Transverse colon (tissue), 4 donors: ENCODE results near the gene SMPDL3A. TPM values are rescaled to one million over a fixed set of nuclear protein-coding genes. Genes with fewer than 3 reads are reported as not detected.
"Not testable (repeated sequence)": the region's sequence is repeated elsewhere in the genome, so short reads cannot be mapped to it uniquely, and the experiment has no call there.

Experiments used
- DNase-seq: peaks from one replicate; pipeline ENCODE4 v3.0.0-alpha.2; 2019
- H3K27ac ChIP-seq, 4 donors: fragments of 200-600 bp; sonication (generic); 2 replicates each; pipeline ENCODE4 v1.5.1; 2016 to 2018; ENCODE audit warnings: inconsistent platforms in 4 of 4
- H3K27me3 ChIP-seq: fragments of 200-600 bp; sonication (generic); 2 replicates; pipeline ENCODE4 v1.5.1; 2017; ENCODE audit warnings: inconsistent platforms
- H3K36me3 ChIP-seq, 4 donors: fragments of 200-600 bp; sonication (generic); 2 replicates each; pipeline ENCODE4 v1.5.1; 2017 to 2019; ENCODE audit warnings: inconsistent platforms in 4 of 4
- H3K4me1 ChIP-seq, 4 donors: fragments of 200-600 bp; sonication (generic); 2 replicates each; pipeline ENCODE4 v1.5.1; 2017 to 2020; ENCODE audit warnings: inconsistent platforms in 4 of 4
- H3K4me3 ChIP-seq, 4 donors: fragments of 200-600 bp; sonication (generic); 1 replicate in 1 of 4; 2 replicates in 3 of 4; pipeline versions ENCODE4 v1.5.1 to v1.6.1; 2017 to 2019; ENCODE audit warnings: inconsistent platforms in 4 of 4
- H3K9me3 ChIP-seq, 2 donors: fragments of 200-600 bp; sonication (generic); 2 replicates each; pipeline ENCODE4 v1.5.1; 2017 to 2019; ENCODE audit warnings: inconsistent platforms in 2 of 2
- EP300 ChIP-seq: sonication (generic); formaldehyde crosslinking; IDR thresholded peaks from one replicate; pipeline ENCODE4 v1.6.1; 2017; ENCODE audit warnings: antibody characterized with exemption, low read depth
- POLR2A ChIP-seq: fragments of 450-650 bp; IDR thresholded peaks from one replicate; pipeline ENCODE4 v1.6.1; 2016; ENCODE audit warnings: antibody characterized with exemption, mild to moderate bottlenecking, moderate library complexity
- POLR2AphosphoS5 ChIP-seq, 3 donors: sonication (generic); formaldehyde crosslinking; IDR thresholded peaks; one replicate each; pipeline ENCODE4 v1.6.1; 2016; ENCODE audit warnings: antibody characterized with exemption in 3 of 3
- WGBS, 2 donors: methylation state at CpG; one replicate each; pipeline ENCODE4 v1.1.5; 2018; ENCODE audit warnings: low coverage in 1 of 2; 5-methylcytosine and 5-hydroxymethylcytosine counted together
- in situ Hi-C, 4 donors: fragments of 200-750 bp; cut with MboI; loops; one replicate each; pipeline versions ENCODE4 v1.15.0 to v1.15.1; 2017; ENCODE audit warnings: low sequenced_read_pairs in 3 of 4, low pct_ligation_motif_present in 1 of 4, low pct_unique_long_range_greater_than_20kb in 1 of 4
- intact Hi-C: fragments of 100-400 bp; cut with DNase I; formaldehyde crosslinking; loops from one replicate; pipeline ENCODE4 v1.15.1; 2023; ENCODE audit warnings: low total_unique reads
- total RNA-seq, 4 donors: library from RNA; depleted of rRNA; stranded (reverse); fragments of >200 nt; gene quantifications; one replicate each; pipeline ENCODE4 v1.1.0, GENCODE V29; 2016
- TF ChIP-seq, protein P1 (sequence below), 5 experiments: fragments of 200-600 bp in 3 of 5; fragments of 450-650 bp in 2 of 5; sonication (generic) in 3 of 5; IDR thresholded peaks; 1 replicate in 2 of 5; 2 replicates in 3 of 5; pipeline ENCODE4 v1.5.1; 2016 to 2017; ENCODE audit warnings: antibody characterized with exemption in 5 of 5, inconsistent platforms in 3 of 5, mild to moderate bottlenecking in 2 of 5, moderate library complexity in 1 of 5

The SMPDL3A gene, protein sequence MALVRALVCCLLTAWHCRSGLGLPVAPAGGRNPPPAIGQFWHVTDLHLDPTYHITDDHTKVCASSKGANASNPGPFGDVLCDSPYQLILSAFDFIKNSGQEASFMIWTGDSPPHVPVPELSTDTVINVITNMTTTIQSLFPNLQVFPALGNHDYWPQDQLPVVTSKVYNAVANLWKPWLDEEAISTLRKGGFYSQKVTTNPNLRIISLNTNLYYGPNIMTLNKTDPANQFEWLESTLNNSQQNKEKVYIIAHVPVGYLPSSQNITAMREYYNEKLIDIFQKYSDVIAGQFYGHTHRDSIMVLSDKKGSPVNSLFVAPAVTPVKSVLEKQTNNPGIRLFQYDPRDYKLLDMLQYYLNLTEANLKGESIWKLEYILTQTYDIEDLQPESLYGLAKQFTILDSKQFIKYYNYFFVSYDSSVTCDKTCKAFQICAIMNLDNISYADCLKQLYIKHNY
- total RNA-seq = 100 to 1,000 TPM in 3 of 4 donors, 10 to 100 TPM in 1; 10.1 to 353 (median 172) TPM

DNA sequence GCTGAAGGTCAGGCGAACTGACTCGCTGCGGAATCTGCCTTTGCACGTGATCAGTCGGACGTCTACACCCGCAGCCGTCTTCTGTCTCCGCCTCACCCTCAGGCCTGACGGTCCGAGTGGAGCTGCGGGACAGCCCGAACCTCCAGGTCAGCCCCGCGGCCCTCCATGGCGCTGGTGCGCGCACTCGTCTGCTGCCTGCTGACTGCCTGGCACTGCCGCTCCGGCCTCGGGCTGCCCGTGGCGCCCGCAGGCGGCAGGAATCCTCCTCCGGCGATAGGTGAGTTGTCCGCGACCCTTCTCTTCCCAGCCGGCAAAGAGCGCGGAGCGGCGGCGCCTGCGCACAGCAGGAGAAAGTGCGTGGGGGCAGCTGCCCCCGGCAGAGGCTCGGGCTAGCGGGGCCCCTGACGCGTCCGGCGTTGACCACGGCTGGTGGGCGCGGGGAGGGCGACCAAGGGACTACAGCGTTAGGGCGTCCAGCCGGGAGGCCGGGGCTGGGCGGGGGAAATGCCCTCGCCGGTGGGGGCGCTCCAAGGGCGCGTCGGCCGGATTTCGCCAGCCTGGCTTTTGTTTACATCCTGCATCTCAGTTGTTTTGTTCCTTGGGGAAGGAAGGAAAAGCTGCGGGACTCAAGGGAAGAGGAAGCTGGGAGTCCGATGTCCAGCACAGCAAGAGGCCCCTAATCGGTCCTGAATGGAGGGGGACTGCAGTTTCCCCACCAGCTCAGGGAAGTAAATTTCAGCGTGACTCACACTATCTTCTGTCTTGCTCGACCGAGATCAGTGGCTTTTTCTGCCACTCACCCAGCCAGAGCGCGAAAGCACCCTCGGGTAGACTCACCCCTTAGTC, at the start of gene SMPDL3A:
Gene SMPDL3A (plus strand): TSS at position 77 of the 846 bp plus-strand sequence. CDS start 89 bp downstream, at position 166.
- H3K9me3 ChIP-seq = no peaks in the 10 kb centered on the region
- H3K27me3 ChIP-seq = no peaks in the 10 kb centered on the region
- H3K27ac ChIP-seq = peak within 1 kb of the TSS; percentile 93 to 96 (median 94)
- in situ Hi-C loops = no loop called here
- intact Hi-C loops = no loop called here
- H3K4me3 ChIP-seq = peak within 1 kb of the TSS; percentile 59 to 73 (median 65)
- TF ChIP-seq, protein P1, sequence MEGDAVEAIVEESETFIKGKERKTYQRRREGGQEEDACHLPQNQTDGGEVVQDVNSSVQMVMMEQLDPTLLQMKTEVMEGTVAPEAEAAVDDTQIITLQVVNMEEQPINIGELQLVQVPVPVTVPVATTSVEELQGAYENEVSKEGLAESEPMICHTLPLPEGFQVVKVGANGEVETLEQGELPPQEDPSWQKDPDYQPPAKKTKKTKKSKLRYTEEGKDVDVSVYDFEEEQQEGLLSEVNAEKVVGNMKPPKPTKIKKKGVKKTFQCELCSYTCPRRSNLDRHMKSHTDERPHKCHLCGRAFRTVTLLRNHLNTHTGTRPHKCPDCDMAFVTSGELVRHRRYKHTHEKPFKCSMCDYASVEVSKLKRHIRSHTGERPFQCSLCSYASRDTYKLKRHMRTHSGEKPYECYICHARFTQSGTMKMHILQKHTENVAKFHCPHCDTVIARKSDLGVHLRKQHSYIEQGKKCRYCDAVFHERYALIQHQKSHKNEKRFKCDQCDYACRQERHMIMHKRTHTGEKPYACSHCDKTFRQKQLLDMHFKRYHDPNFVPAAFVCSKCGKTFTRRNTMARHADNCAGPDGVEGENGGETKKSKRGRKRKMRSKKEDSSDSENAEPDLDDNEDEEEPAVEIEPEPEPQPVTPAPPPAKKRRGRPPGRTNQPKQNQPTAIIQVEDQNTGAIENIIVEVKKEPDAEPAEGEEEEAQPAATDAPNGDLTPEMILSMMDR (IDR thresholded peaks at IDR 0.05) = peak in 4 of 5 experiments; percentile 35 to 60 (median 44)
- no peak for TF ChIP-seq EP300
- TF ChIP-seq POLR2AphosphoS5 (IDR thresholded peaks at IDR 0.05) = peak; percentile 49 to 93 (median 93)
- TF ChIP-seq POLR2A = peak; percentile 93
- 0 to 5% methylated on average over 4 to 44 of the region's 71 CpGs for WGBS, 2 donors
- H3K36me3 ChIP-seq = no peaks in the 10 kb centered on the region
- peak; percentile 83 for DNase-seq
- peaks cover 9 to 55% (median 34%) of the 10 kb centered on the region in 4 donors for H3K4me1 ChIP-seq

DNA sequence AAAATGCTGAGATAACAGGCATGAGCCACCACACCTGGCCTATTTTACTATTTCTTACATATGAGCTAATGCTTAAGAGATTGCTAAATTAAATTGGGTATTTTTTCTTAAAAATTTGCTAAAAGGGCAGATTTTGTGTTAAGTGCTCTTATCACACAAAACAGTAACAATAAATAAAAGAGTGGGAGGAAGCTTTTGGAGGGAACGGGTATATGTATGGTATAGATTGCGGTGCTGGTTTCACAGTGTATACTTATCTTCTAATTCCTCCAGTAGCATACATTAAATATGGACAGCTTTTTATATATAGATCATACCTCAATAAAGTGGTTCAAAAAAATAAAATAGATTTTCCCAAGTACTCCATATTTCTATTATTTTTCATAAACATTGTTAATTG, 49.0 kb upstream of the SMPDL3A start:
- WGBS, 2 donors = 90 to 97% methylated on average over 2 of the region's 2 CpGs
- intact Hi-C loops = no loop called here
- in situ Hi-C loops = loop anchor here (5.0 to 25.0 kb wide), 3 partner anchors 95 to 572 kb away; no protein-coding TSS in a partner anchor
- Histone ChIP-seq H3K27me3 (no peaks in the 10 kb centered on the region), H3K4me1 (no peaks in the 10 kb centered on the region), H3K4me3 (no peak overlapping the region), H3K9me3 (no peaks in the 10 kb centered on the region), H3K36me3 (no peaks in the 10 kb centered on the region), H3K27ac (no peak overlapping the region)
- no peak for DNase-seq
- TF ChIP-seq, protein P1 (IDR thresholded peaks at IDR 0.05) = no peak
- no peak for TF ChIP-seq POLR2AphosphoS5 (IDR thresholded peaks at IDR 0.05)
- TF ChIP-seq POLR2A = no peak
- no peak for TF ChIP-seq EP300

DNA sequence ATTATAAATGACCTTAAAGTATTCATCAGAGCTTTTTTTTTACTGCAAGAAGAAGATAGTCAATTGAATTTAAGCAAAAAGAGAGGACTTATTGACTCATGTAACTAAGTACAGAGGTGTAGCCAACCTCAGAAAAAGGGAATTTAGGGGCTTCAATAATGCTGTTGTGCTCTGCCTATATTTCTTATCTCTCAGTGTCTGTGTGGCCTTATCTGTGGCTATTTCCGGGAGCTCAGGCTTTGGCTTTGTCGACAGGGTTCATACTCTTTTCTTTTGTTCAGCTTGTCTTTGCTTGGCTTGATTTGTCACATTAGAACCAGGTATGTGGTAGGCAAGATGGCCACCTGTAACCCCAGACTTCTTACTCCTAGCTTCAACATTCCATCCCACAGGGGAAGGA, 48.1 kb upstream of the SMPDL3A start:
- intact Hi-C loops = no loop called here
- in situ Hi-C loops = loop anchor here (5.0 to 25.0 kb wide), 3 partner anchors 94 to 571 kb away; no protein-coding TSS in a partner anchor
- Histone ChIP-seq H3K27me3 (no peaks in the 10 kb centered on the region), H3K36me3 (no peaks in the 10 kb centered on the region), H3K4me3 (no peak overlapping the region), H3K9me3 (no peaks in the 10 kb centered on the region), H3K27ac (no peak overlapping the region), H3K4me1 (no peaks in the 10 kb centered on the region)
- WGBS, 2 donors = 93% methylated on average over 2 of the region's 2 CpGs; no CpG with 5 or more reads in 1 of the 2 donors
- TF ChIP-seq POLR2AphosphoS5 (IDR thresholded peaks at IDR 0.05) (no peak), EP300 (no peak), POLR2A (no peak)
- TF ChIP-seq, protein P1 (IDR thresholded peaks at IDR 0.05) = no peak
- DNase-seq = no peak

DNA sequence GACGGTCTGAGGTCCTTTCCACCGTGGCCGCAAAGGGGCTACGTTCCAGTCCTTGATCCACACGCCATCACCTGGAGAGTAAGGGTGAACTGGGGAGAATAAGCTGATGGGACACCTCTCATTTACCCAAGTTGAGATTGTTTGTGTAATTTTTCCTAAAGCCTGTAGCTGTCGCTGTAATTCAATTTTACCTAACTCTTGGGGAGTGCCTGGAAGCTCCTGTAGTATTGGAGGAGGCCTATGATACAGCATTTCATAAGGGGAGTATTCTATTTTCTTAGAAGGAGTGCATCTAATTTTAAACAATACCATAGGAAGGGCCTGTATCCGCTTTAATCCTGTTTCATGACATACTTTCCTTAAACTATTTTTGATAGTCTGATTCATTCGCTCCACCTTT, 44.8 kb upstream of the SMPDL3A start:
- in situ Hi-C loops = loop anchor here (5.0 to 25.0 kb wide), 3 partner anchors 91 to 568 kb away; no protein-coding TSS in a partner anchor
- intact Hi-C loops = not testable (repeated sequence)

DNA sequence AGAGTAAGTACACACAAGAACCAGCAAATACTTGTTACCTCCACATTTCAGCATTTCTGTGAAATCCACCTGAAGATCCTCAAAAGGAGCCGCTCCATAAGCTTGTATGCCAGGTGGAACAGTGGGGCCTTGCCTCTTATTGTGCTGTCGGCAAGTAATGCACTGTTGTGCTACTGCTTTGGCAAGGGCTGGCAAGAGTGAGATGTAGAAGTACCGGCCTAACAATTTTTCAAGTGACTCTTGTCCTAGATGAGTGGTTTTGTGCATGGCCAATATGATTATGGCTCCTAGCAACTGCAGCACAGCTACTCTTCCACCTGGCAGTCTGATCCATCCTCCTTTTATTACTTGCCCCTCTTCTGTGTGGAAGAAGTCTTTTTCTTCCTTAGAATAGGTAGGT, 44.2 kb upstream of the SMPDL3A start:
- H3K27me3 ChIP-seq, DNase-seq, H3K4me1 ChIP-seq, H3K36me3 ChIP-seq, H3K27ac ChIP-seq, H3K4me3 ChIP-seq, H3K9me3 ChIP-seq, intact Hi-C loops: not testable (repeated sequence)
- in situ Hi-C loops = loop anchor here (5.0 to 25.0 kb wide), 3 partner anchors 90 to 567 kb away; no protein-coding TSS in a partner anchor
- WGBS, 2 donors = 86% methylated on average over 3 of the region's 3 CpGs; no CpG with 5 or more reads in 1 of the 2 donors

More for the DNA sequence above, 44.8 kb upstream of the SMPDL3A start:
- not testable (repeated sequence) for H3K36me3 ChIP-seq, H3K27ac ChIP-seq, DNase-seq, H3K4me3 ChIP-seq, H3K9me3 ChIP-seq, H3K4me1 ChIP-seq, H3K27me3 ChIP-seq
- TF ChIP-seq, protein P1 (IDR thresholded peaks at IDR 0.05) = peak; percentile 16 to 49 (median 30)
- WGBS, 2 donors = 37 to 64% methylated on average over 4 to 8 of the region's 8 CpGs
